Common myeloid progenitor, CD34-positive (primary cell): ENCODE results near the gene SNX15.
A peak's percentile ranks its signal among the peaks of the same experiment; 100 is the strongest.
"Not testable (repeated sequence)": the region's sequence is repeated elsewhere in the genome, so short reads cannot be mapped to it uniquely, and the experiment has no call there.

Source experiments
- CTCF ChIA-PET: fragments of 350-600 bp; sonication (Branson Sonifier 250); formaldehyde crosslinking; loops from one replicate; lab custom pipeline; 2021; ENCODE audit warnings: antibody characterized with exemption; lab: Charles Lee
- POLR2A ChIA-PET: fragments of 350-600 bp; sonication (Branson Sonifier 250); formaldehyde crosslinking; loops from one replicate; lab custom pipeline; 2021; ENCODE audit warnings: antibody characterized with exemption; lab: Charles Lee
- DNase-seq, 3 donors: peaks; one replicate each; pipeline versions ENCODE4 v3.0.0 to v3.0.0-alpha.2; 2013
- H3K27ac ChIP-seq, 2 experiments: 1 replicate in 1 of 2; 2 replicates in 1 of 2; pipeline ENCODE4 v1.7.0; 2013; ENCODE audit warnings: inconsistent platforms in 2 of 2, low read length in 2 of 2, mild to moderate bottlenecking in 2 of 2, low read depth in 1 of 2, moderate library complexity in 1 of 2; ENCODE audit not compliant: severe bottlenecking in 2 of 2, insufficient read depth in 1 of 2, poor library complexity in 1 of 2
- H3K27me3 ChIP-seq, 5 experiments: replicated peaks in 2 of 5; 1 replicate in 3 of 5; 2 replicates in 2 of 5; pipeline versions ENCODE4 v1.6.1 to v1.7.0; 2013; ENCODE audit warnings: low read length in 4 of 5, mild to moderate bottlenecking in 2 of 5, moderate library complexity in 2 of 5, inconsistent platforms in 1 of 5; ENCODE audit not compliant: insufficient read depth in 5 of 5, control insufficient read depth in 4 of 5
- H3K36me3 ChIP-seq, 4 experiments: 1 replicate in 2 of 4; 2 replicates in 2 of 4; pipeline versions ENCODE4 v1.6.1 to v1.7.0; 2013; ENCODE audit warnings: low read length in 3 of 4, control low read depth in 1 of 4, mild to moderate bottlenecking in 1 of 4; ENCODE audit not compliant: control insufficient read depth in 4 of 4, insufficient read depth in 4 of 4
- H3K4me1 ChIP-seq, 4 experiments: 1 replicate in 3 of 4; 2 replicates in 1 of 4; pipeline versions ENCODE4 v1.6.1 to v1.7.1; 2013; ENCODE audit warnings: low read length in 3 of 4, mild to moderate bottlenecking in 3 of 4, control low read depth in 1 of 4, inconsistent platforms in 1 of 4, moderate library complexity in 1 of 4; ENCODE audit not compliant: control insufficient read depth in 4 of 4, insufficient read depth in 4 of 4; ENCODE audit errors: control extremely low read depth in 1 of 4
- H3K4me3 ChIP-seq, 7 experiments: 1 replicate in 4 of 7; 2 replicates in 3 of 7; pipeline versions ENCODE4 v1.5.1 to v1.7.0; 2013; ENCODE audit warnings: mild to moderate bottlenecking in 7 of 7, low read length in 6 of 7, moderate library complexity in 6 of 7, inconsistent platforms in 2 of 7, low read depth in 2 of 7, control low read depth in 1 of 7; ENCODE audit not compliant: insufficient read depth in 4 of 7, control insufficient read depth in 1 of 7; ENCODE audit errors: extremely low read depth in 1 of 7
- H3K9me3 ChIP-seq, 5 experiments: 1 replicate in 4 of 5; 2 replicates in 1 of 5; pipeline versions ENCODE4 v1.6.1 to v1.7.1; 2013; ENCODE audit warnings: low read length in 4 of 5, mild to moderate bottlenecking in 2 of 5, inconsistent platforms in 1 of 5, low read depth in 1 of 5, moderate library complexity in 1 of 5; ENCODE audit not compliant: control insufficient read depth in 4 of 5, insufficient read depth in 2 of 5; ENCODE audit errors: control extremely low read depth in 1 of 5
- WGBS: methylation state at CpG from one replicate; pipeline ENCODE4 v1.1.5; 2013; ENCODE audit not compliant: insufficient coverage; 5-methylcytosine and 5-hydroxymethylcytosine counted together

SNX15 gene

GRCh38 chr11:65014726-65015227, 12.5 kb upstream of the SNX15 start:
- peaks cover 0 to 29% (median 19%) of the 10 kb centered on the region in 4 experiments for H3K36me3 ChIP-seq
- H3K9me3 ChIP-seq, result no peaks in the 10 kb centered on the region
- H3K27ac ChIP-seq, result peak overlapping the region; percentile 85 to 90
- peak overlapping the region; percentile 65 to 82 (median 70) for H3K4me3 ChIP-seq
- H3K4me1 ChIP-seq, result peaks cover 0 to 27% (median 24%) of the 10 kb centered on the region in 4 experiments
- ChIA-PET POLR2A (interaction anchor here (0.6 to 1.6 kb wide), 4 partner anchors 10 to 411 kb away, joined by 3 to 5 read pairs (median 4); no protein-coding TSS in a partner anchor), CTCF (interaction anchor here (0.7 to 3.3 kb wide), 22 partner anchors 11 to 178 kb away, joined by 3 to 41 read pairs (median 4); partner anchors contain the start of genes BATF2, SAC3D1 and SNX15)
- DNase-seq, result peak; percentile 25 to 82 (median 71)
- 46% methylated on average over 17 of the region's 23 CpGs for WGBS
- no peaks in the 10 kb centered on the region for H3K27me3 ChIP-seq

DNA sequence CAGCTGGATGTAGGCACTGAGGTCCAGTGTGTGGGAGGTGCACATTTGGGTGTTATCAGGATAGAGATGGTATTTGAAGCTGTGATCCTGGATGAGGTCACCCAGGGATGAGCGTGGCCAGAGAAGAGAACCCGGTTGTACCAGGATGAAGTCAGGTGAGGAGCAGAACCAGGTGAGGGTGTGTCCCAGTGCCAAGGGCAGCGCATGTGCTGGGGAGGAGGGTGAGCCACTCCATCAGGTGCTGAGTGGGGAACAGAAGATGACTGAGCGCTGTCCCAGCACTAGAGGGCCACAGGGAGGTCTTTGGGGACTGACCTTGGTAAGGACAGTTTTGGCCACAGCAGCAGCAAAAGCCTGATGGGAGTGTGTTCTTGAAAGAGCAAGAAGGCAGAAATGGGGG, 10.5 kb upstream of the SNX15 start:
- no peaks in the 10 kb centered on the region for H3K27me3 ChIP-seq
- CTCF ChIA-PET, result interaction anchor here (1.2 kb wide), 1 partner anchor 9 kb away, joined by 3 read pairs; no protein-coding TSS in a partner anchor
- POLR2A ChIA-PET, result interaction anchor here (0.6 to 0.8 kb wide), 2 partner anchors 93 to 95 kb away, joined by 3 to 4 read pairs; partner anchors contain the start of gene TM7SF2
- peaks cover 0 to 27% (median 24%) of the 10 kb centered on the region in 4 experiments for H3K4me1 ChIP-seq
- peaks cover 0 to 45% (median 34%) of the 10 kb centered on the region in 4 experiments for H3K36me3 ChIP-seq
- DNase-seq, result no peak
- 96% methylated on average over 4 of the region's 4 CpGs for WGBS
- H3K27ac ChIP-seq, result peak overlapping the region in 1 of 2 experiments; percentile 8
- H3K4me3 ChIP-seq, result no peak overlapping the region
- no peaks in the 10 kb centered on the region for H3K9me3 ChIP-seq

GRCh38 chr11:65017937-65018336, 9.3 kb upstream of the SNX15 start:
- Histone ChIP-seq H3K27ac (no peak overlapping the region), H3K9me3 (no peaks in the 10 kb centered on the region), H3K36me3 (peaks cover 0 to 50% (median 39%) of the 10 kb centered on the region in 4 experiments), H3K4me1 (peaks cover 0 to 24% (median 21%) of the 10 kb centered on the region in 4 experiments), H3K27me3 (no peaks in the 10 kb centered on the region), H3K4me3 (no peak overlapping the region)
- no peak for DNase-seq
- POLR2A ChIA-PET, result no interaction called here
- WGBS, result 96% methylated on average over 5 of the region's 6 CpGs
- CTCF ChIA-PET, result interaction anchor here (1.6 kb wide), 2 partner anchors 58 to 171 kb away, joined by 3 to 4 read pairs; no protein-coding TSS in a partner anchor

DNA sequence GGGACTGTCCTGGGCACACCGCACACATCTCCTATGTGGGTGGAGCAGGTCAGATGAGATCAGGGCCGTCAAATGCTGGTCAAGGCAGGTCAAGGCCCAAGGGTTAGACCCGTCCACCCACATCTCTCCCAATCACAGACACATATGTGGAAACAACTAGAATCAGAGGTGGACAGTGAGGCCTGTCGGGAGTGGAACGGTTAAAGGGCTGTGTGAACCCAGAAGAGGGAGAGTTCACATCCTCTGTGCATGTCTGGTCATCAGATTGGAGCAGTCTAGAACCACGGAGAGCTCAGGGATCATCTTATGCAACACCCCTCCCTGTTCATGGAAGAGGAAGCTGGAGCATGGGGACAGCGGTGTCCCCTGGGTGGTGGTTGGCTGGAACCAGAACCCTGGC, 7.4 kb upstream of the SNX15 start:
- whole genome bisulfite sequencing, result 96% methylated on average over 6 of the region's 7 CpGs

DNA sequence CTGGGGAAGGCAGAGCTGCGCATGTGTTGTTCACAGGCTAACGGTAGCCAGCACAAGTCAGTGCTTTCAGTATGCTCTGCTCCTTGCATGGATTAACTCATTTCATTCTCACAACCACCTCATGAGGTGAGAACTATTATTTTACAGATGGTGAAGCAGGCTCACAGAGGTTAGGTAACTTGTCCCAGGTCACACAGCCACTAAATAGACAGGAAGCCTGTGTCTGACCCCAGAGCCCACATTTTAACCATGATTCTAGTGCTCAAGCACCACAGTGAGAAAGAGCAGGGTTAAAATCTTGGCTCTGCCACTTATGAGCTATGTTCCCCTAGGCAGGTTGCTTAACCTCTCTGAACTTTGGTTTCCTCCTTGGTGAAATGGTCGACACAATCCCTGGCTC, 6.2 kb upstream of the SNX15 start:
- Histone ChIP-seq H3K9me3 (no peaks in the 10 kb centered on the region), H3K36me3 (peaks cover 0 to 50% (median 39%) of the 10 kb centered on the region in 4 experiments), H3K4me3 (no peak overlapping the region), H3K4me1 (peaks cover 0 to 6% (median 3%) of the 10 kb centered on the region in 4 experiments), H3K27me3 (no peaks in the 10 kb centered on the region), H3K27ac (peak overlapping the region in 1 of 2 experiments; percentile 20)
- CTCF ChIA-PET, result no interaction called here
- 100% methylated on average over 1 of the region's 3 CpGs for WGBS
- no peak for DNase-seq
- POLR2A ChIA-PET, result no interaction called here

More for the DNA sequence above, 7.4 kb upstream of the SNX15 start:
- H3K27ac ChIP-seq, result no peak overlapping the region
- H3K36me3 ChIP-seq, result peaks cover 0 to 50% (median 39%) of the 10 kb centered on the region in 4 experiments
- no peak for DNase-seq
- H3K4me3 ChIP-seq, result no peak overlapping the region
- peaks cover 0 to 16% (median 10%) of the 10 kb centered on the region in 4 experiments for H3K4me1 ChIP-seq
- H3K27me3 ChIP-seq, result no peaks in the 10 kb centered on the region
- H3K9me3 ChIP-seq, result no peaks in the 10 kb centered on the region
- POLR2A ChIA-PET, result no interaction called here
- CTCF ChIA-PET, result no interaction called here

DNA sequence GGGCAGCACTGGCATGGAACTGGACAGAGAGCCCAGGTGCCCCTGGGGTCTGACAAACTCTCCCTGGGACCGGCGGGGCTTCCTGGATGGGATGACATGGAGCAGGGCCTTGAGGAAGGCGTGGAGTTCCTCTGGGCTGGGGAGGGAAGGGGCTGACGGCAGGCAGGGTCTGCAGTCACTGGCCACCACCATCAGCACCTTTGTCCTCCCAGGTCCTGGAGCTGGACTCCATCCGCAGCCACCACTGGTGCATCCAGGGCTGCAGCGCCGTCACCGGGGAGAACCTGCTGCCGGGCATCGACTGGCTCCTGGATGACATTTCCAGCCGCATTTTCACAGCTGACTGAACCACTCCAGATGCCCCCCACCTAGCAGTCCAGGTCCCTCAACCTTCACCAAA, 5.7 kb upstream of the SNX15 start:
- Histone ChIP-seq H3K4me3 (no peak overlapping the region), H3K9me3 (no peaks in the 10 kb centered on the region), H3K27ac (no peak overlapping the region), H3K4me1 (peaks cover 0 to 4% (median 1%) of the 10 kb centered on the region in 4 experiments), H3K27me3 (no peaks in the 10 kb centered on the region), H3K36me3 (peaks cover 0 to 47% (median 38%) of the 10 kb centered on the region in 4 experiments)
- WGBS, result 98% methylated on average over 6 of the region's 11 CpGs
- ChIA-PET CTCF (no interaction called here), POLR2A (no interaction called here)
- no peak for DNase-seq

GRCh38 chr11:65023502-65023901, 3.7 kb upstream of the SNX15 start:
- H3K27me3 ChIP-seq, H3K27ac ChIP-seq, H3K9me3 ChIP-seq, H3K4me3 ChIP-seq, POLR2A ChIA-PET: not testable (repeated sequence)
- DNase-seq, result peak in 2 of 3 donors; percentile 39 to 71
- CTCF ChIA-PET, result interaction anchor here (4.2 kb wide), 1 partner anchor 9 kb away, joined by 21 read pairs; the partner anchor contains the start of gene ARL2
- whole genome bisulfite sequencing, result 60% methylated on average over 5 of the region's 8 CpGs
- peaks cover 0 to 30% (median 28%) of the 10 kb centered on the region in 4 experiments for H3K36me3 ChIP-seq
- peaks cover 6 to 16% (median 15%) of the 10 kb centered on the region in 4 experiments for H3K4me1 ChIP-seq
